ENCODE data around the gene GCKR.

Gene GCKR

GRCh38 chr2:27494944-27495554 is 1.6 kb upstream of the GCKR start, which contains the start of gene FNDC4:
FNDC4 (minus strand) TSS chr2:27495200; CDS start chr2:27494679, 521 bp downstream.
- TF ChIP-seq GATA1 (IDR thresholded peaks at IDR 0.05; ENCODE audit: low read depth, low read length) (no peak), POLR2A (IDR thresholded peaks at IDR 0.05; ENCODE audit: low read length) (no peak)
- DNase-seq, result peak; percentile 29 to 51

GRCh38 chr2:27495840-27496356 is 741 bp upstream of the GCKR start:
- DNase-seq, result peak in 1 of 2 experiments; percentile 39
- TF ChIP-seq GATA1 (IDR thresholded peaks at IDR 0.05; ENCODE audit: low read depth, low read length) (no peak), POLR2A (IDR thresholded peaks at IDR 0.05; ENCODE audit: low read length) (no peak)

- TF ChIP-seq POLR2A (IDR thresholded peaks at IDR 0.05; ENCODE audit: low read length) (no peak), GATA1 (IDR thresholded peaks at IDR 0.05; ENCODE audit: low read depth, low read length) (no peak)
- DNase-seq, result no peak
These were observed 619 bp downstream of the GCKR start for GRCh38 chr2:27497288-27497627.

GRCh38 chr2:27498975-27499374 is 2.3 kb downstream of the GCKR start:
- TF ChIP-seq GATA1 (IDR thresholded peaks at IDR 0.05; ENCODE audit: low read depth, low read length) (no peak), POLR2A (IDR thresholded peaks at IDR 0.05; ENCODE audit: low read length) (no peak)
- no peak for DNase-seq

GRCh38 chr2:27501042-27501441 is 4.4 kb downstream of the GCKR start:
- DNase-seq, result no peak
- no peak for TF ChIP-seq POLR2A (IDR thresholded peaks at IDR 0.05; ENCODE audit: low read length)
- TF ChIP-seq GATA1 (IDR thresholded peaks at IDR 0.05; ENCODE audit: low read depth, low read length), result no peak

- DNase-seq, result no peak
- TF ChIP-seq POLR2A (IDR thresholded peaks at IDR 0.05; ENCODE audit: low read length) (no peak), GATA1 (IDR thresholded peaks at IDR 0.05; ENCODE audit: low read depth, low read length) (no peak)
These were observed 5.5 kb downstream of the GCKR start for GRCh38 chr2:27502142-27502541.

GRCh38 chr2:27506587-27506986 is 9.9 kb downstream of the GCKR start:
- DNase-seq, result no peak
- TF ChIP-seq GATA1 (IDR thresholded peaks at IDR 0.05; ENCODE audit: low read depth, low read length), result no peak
- no peak for TF ChIP-seq POLR2A (IDR thresholded peaks at IDR 0.05; ENCODE audit: low read length)

GRCh38 chr2:27507293-27507692 is 10.7 kb downstream of the GCKR start:
- no peak for DNase-seq
- no peak for TF ChIP-seq GATA1 (IDR thresholded peaks at IDR 0.05; ENCODE audit: low read depth, low read length)
- TF ChIP-seq POLR2A (IDR thresholded peaks at IDR 0.05; ENCODE audit: low read length), result no peak

- no peak for TF ChIP-seq POLR2A (IDR thresholded peaks at IDR 0.05; ENCODE audit: low read length)
These were observed 12.7 kb downstream of the GCKR start for GRCh38 chr2:27509326-27509725.

GRCh38 chr2:27518113-27518781 is 21.6 kb downstream of the GCKR start:
- no peak for TF ChIP-seq POLR2A (IDR thresholded peaks at IDR 0.05; ENCODE audit: low read length)
- TF ChIP-seq GATA1 (IDR thresholded peaks at IDR 0.05; ENCODE audit: low read depth, low read length), result no peak
- DNase-seq, result no peak

More at GRCh38 chr2:27509326-27509725, 12.7 kb downstream of the GCKR start:
- DNase-seq, result peak; percentile 24 to 35

- DNase-seq, result no peak
- TF ChIP-seq POLR2A (IDR thresholded peaks at IDR 0.05; ENCODE audit: low read length), result no peak
- TF ChIP-seq GATA1 (IDR thresholded peaks at IDR 0.05; ENCODE audit: low read depth, low read length), result no peak
These were observed 22.1 kb downstream of the GCKR start for GRCh38 chr2:27518782-27519113.

GRCh38 chr2:27520316-27520715 is 23.7 kb downstream of the GCKR start:
- no peak for DNase-seq
- TF ChIP-seq POLR2A (IDR thresholded peaks at IDR 0.05; ENCODE audit: low read length) (no peak), GATA1 (IDR thresholded peaks at IDR 0.05; ENCODE audit: low read depth, low read length) (no peak)

GRCh38 chr2:27522400-27522945 is 25.8 kb downstream of the GCKR start:
- peak in 1 of 2 experiments; percentile 35 for DNase-seq
- TF ChIP-seq GATA1 (IDR thresholded peaks at IDR 0.05; ENCODE audit: low read depth, low read length), result no peak
- no peak for TF ChIP-seq POLR2A (IDR thresholded peaks at IDR 0.05; ENCODE audit: low read length)

- DNase-seq, result peak in 1 of 2 experiments; percentile 37
- no peak for TF ChIP-seq POLR2A (IDR thresholded peaks at IDR 0.05; ENCODE audit: low read length)
- no peak for TF ChIP-seq GATA1 (IDR thresholded peaks at IDR 0.05; ENCODE audit: low read depth, low read length)
These were observed 30.5 kb downstream of the GCKR start for GRCh38 chr2:27527182-27527581.

- no peak for DNase-seq
These were observed 35.3 kb downstream of the GCKR start for GRCh38 chr2:27531983-27532382.

More at GRCh38 chr2:27531983-27532382, 35.3 kb downstream of the GCKR start:
- TF ChIP-seq GATA1 (IDR thresholded peaks at IDR 0.05; ENCODE audit: low read depth, low read length), result no peak

Measured in erythroblast (primary cell).